ENCODE measurements around the gene RAMP2. TPM values are rescaled to one million over a fixed set of nuclear protein-coding genes. Genes with fewer than 3 reads are reported as not detected.

The RAMP2 gene, protein sequence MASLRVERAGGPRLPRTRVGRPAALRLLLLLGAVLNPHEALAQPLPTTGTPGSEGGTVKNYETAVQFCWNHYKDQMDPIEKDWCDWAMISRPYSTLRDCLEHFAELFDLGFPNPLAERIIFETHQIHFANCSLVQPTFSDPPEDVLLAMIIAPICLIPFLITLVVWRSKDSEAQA
- 4.4 and 30.8 TPM in 2 replicates for total RNA-seq

DNA sequence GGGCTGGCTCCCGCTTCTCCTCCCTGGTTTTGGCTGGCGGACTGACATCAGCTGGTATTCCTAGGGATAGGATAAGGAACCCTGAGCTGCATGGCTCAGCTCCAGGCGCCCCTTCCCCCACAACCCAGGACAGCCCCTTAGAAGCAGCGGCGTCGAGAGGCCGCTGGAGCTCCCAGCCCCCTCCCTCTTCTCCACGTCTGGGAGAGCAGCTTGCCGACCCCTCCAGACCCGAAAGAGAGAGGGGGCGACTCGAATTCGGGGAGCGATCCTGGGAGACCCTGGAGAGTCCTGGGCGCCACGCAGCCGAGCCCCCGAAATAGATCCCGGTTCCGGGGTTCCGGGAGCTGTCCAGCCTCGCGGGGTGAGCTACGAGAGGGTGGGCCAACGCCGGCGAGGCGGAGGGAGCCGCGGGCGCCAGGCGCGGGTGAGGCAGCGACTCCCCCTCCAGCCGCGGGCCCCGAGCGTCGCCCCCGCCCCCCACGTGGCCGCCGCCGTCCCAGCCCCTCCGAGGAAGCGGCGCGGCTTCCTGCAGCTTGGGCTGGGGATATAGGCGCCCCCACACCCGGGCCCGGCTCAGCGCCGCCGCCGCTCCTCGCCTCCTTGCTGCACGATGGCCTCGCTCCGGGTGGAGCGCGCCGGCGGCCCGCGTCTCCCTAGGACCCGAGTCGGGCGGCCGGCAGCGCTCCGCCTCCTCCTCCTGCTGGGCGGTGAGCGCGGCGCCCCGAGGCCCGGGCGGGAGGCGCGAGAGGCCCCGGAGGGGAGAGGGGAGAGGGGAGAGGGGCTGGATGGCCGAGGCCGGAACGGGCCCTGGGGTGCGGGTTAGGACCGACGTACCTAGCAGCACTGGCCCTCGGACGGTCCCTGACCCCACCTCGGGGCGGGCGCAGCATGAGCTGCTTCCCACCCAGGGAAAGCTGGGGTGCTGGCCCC is at the start of gene RAMP2:
Gene RAMP2, plus strand, starts transcription at position 576 of the 930 bp plus-strand sequence. Its CDS starts 35 bp downstream, at position 611.

DNA sequence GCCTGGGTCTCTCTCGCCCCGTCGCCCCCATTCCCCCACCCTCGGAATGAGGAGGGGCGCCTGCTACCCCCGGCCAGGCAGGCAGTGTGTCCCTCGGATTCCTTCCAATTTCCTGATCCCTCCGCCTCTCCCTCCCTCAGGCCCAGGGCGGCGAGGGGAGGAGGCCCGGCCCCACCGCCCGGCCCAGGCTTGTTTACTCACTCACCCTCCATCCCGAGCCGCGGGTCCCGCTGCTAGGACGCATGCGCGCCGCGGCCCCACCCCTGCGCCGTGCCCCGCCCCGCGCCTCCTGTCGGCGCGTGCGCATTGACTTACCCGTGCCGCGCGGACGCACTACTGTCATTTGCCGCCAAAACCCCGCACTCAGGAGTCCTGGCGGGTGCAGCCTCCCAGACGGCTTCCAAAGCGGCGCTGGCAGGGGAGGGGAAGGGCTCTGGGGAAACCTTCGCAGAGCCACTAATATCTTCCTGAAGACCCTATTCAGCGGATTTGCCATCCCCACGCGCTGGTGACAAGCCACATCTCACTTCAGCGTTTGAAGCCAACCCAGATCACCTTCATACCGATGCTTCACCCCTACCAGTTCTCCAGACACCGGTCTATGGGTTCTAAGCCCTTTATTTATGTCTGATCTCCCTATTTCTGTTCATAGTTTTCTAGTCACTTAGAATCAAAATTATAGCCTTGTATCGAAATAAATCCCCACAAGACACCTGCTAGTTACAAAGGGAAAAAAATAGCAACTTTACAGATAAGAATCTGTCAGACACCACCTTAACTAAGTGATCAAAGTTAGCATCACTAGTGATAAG is 16.0 kb upstream of the RAMP2 start, which contains the start of gene EZH1:
Gene EZH1, minus strand, starts transcription at position 235 of the 812 bp plus-strand sequence. CDS start 16,099 bp downstream, outside the sequence.

DNA sequence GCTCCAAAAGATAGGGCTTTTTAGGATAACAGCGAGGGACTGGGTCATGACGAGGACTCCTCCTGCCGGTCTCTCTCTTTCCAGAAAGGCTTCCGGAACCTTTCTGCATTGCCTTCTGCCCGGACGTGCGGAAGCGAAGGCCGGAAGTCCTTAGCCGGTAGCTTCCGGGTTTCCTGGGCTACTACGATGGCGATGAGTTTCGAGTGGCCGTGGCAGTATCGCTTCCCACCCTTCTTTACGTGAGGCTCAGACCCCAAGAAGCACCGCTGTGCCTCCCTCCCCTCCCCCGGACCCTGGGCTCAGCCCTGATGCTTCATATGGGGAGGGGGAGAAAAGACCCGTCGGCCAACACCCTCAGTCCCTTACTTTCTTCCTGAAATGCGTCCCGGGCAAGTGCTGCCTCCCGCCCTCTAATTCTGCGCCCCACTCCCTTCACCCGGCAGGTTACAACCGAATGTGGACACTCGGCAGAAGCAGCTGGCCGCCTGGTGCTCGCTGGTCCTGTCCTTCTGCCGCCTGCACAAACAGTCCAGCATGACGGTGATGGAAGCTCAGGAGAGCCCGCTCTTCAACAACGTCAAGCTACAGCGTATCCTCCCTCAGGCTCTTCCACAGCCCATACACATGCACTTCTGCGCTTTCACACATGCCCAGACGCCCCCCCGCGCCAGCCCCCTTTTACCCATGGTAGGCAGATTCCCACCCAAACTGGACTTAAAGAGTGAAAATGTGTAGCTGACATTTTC is 12.4 kb downstream of the RAMP2 start, which contains the start of gene VPS25:
Gene VPS25, plus strand, starts transcription at position 160 of the 746 bp plus-strand sequence. Its CDS starts 27 bp downstream, at position 187.

DNA sequence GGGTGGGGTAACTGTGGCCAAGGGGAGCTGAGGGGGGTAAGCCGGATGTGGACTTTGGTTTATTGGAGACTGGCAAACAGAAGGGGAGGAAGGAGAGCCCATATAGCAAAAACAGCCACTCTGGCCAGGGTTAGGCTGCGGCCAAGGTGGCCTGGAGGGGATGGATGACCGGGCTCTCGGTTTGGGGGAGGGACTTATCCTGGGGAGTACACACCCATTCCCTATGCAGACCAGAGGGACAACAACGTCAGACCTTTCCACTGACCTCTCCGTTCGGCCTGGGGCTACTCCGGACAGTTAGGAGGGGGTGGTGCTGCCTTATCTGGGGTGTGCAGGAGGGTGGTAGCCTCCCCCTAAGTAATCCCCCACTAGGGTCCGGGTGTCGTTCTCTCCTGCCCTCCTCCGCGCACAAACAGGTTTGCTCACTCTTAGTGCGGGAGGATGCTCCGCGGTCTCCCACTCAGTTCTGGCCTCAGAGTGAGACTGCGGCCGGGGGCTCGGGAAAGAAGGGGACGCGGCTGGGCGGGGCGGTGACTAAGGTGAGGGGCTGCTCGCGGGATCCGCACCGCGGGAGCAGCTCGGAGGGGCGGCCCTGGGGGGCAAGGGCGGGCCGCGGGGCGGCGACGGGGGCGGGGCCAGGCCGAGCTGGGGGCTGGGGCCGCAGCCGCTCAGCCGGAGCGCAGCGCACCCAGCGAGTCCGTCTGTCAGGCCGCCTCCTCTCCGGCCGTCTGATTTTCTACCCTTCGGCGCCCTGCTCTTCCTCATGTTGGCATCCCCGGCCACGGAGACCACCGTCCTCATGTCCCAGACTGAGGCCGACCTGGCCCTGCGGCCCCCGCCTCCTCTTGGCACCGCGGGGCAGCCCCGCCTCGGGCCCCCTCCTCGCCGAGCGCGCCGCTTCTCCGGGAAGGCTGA is 19.2 kb downstream of the RAMP2 start, which contains the start of gene WNK4:
Gene WNK4, plus strand, starts transcription at position 675 of the 915 bp plus-strand sequence. Its CDS starts 89 bp downstream, at position 764.

DNA sequence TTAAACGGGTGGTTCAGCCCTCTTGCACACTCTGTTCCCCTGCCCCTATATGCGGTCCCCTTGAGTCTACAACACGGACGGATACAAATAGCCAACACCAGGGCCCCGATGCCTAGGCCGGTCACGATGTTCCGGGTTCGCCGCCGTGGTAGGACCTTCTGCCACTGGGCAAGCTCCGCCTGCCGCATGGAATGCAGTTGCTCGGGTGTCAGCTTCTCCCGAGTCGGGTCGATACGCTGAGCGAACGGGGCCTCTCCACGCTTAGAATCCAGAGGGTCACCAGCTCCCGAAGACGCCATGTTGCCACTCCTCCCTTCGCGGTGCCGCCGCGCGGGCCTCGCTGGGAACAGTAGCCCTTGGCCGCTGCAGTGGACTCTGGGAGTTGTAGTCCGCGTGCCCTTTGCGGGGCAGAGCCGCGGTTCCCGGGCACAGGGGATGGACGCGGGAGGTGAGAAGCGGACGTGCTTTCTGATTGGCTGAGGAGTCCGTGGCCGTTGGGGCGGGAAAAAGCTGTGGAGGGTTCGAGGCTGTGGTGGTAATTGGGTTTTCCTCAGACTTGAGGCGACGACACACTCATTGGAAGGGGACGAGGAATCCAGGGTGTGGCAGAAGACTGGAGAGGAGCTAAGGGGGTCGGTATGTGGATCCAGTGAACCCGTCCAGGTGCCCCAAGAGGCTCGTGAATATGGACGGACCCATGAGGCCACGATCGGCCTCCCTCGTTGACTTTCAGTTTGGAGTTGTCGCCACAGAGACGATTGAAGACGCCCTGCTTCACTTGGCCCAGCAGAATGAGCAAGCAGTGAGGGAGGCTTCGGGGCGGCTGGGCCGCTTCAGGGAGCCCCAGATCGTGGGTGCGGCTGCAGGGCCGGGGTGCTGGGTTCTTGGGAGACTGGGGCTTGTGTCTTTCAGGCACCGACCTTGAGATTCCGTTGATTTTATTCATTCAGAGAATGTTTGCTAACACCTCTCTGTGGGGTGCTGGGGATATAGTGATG is 37.7 kb downstream of the RAMP2 start, which contains the start of the genes CNTD1 and COA3:
Gene CNTD1, plus strand, starts transcription at position 479 of the 998 bp plus-strand sequence. Its CDS starts 207 bp downstream, at position 686.
Gene COA3, minus strand, starts transcription at position 322 of the 998 bp plus-strand sequence. Its CDS starts 23 bp downstream, at position 299.

Other genes with a start within 250 kb of the RAMP2 start
- gene NAGLU, start 225.0 kb upstream of the RAMP2 start, total RNA-seq: 21.4 and 26.7 TPM in 2 replicates
- 0.49 and 1.1 TPM in 2 replicates for gene HSD17B1, start 208.3 kb upstream of the RAMP2 start, total RNA-seq
- gene COASY, start 199.1 kb upstream of the RAMP2 start, total RNA-seq: 13.1 and 23.2 TPM in 2 replicates
- gene MLX, start 194.1 kb upstream of the RAMP2 start, total RNA-seq: 27.0 and 33.6 TPM in 2 replicates
- 3.6 and 5.6 TPM in 2 replicates for gene PSMC3IP, start 183.5 kb upstream of the RAMP2 start, total RNA-seq
- gene RETREG3, start 151.9 kb upstream of the RAMP2 start, total RNA-seq: 40.3 and 50.0 TPM in 2 replicates
- gene TUBG1, start 151.5 kb upstream of the RAMP2 start, total RNA-seq: 18.9 and 62.2 TPM in 2 replicates
- 1.9 and 7.4 TPM in 2 replicates for gene TUBG2, start 101.9 kb upstream of the RAMP2 start, total RNA-seq
- 5.8 and 10.2 TPM in 2 replicates for gene PLEKHH3, start 84.2 kb upstream of the RAMP2 start, total RNA-seq
- 2.1 and 2.2 TPM in 2 replicates for gene CCR10, start 79.4 kb upstream of the RAMP2 start, total RNA-seq
- gene CNTNAP1, start 78.7 kb upstream of the RAMP2 start, total RNA-seq: 16.7 and 53.1 TPM in 2 replicates
- gene EZH1, start 16.2 kb upstream of the RAMP2 start, total RNA-seq: 9.6 and 18.8 TPM in 2 replicates
- 35.5 and 41.0 TPM in 2 replicates for gene VPS25, start 12.2 kb downstream of the RAMP2 start, total RNA-seq
- 1.3 and 13.0 TPM in 2 replicates for gene WNK4, start 19.4 kb downstream of the RAMP2 start, total RNA-seq
- gene COA3, start 37.5 kb downstream of the RAMP2 start, total RNA-seq: 55.1 and 59.4 TPM in 2 replicates
- not detected in 2 replicates for gene CNTD1, start 37.6 kb downstream of the RAMP2 start, total RNA-seq
- gene BECN1, start 63.1 kb downstream of the RAMP2 start, total RNA-seq: 116 and 169 TPM in 2 replicates
- 55.7 and 87.4 TPM in 2 replicates for gene PSME3, start 72.2 kb downstream of the RAMP2 start, total RNA-seq
- 0.49 and 0.69 TPM in 2 replicates for gene AOC2, start 83.4 kb downstream of the RAMP2 start, total RNA-seq
- gene AOC3, start 90.0 kb downstream of the RAMP2 start, total RNA-seq: 0.31 and 0.32 TPM in 2 replicates
- gene G6PC1, start 139.6 kb downstream of the RAMP2 start, total RNA-seq: not detected in 2 replicates
- 14.4 and 18.0 TPM in 2 replicates for gene AARSD1, start 203.2 kb downstream of the RAMP2 start, total RNA-seq
- 0.06 and 0.16 TPM in 2 replicates for gene PTGES3L, start 218.9 kb downstream of the RAMP2 start, total RNA-seq
- 7.3 and 13.3 TPM in 2 replicates for gene RUNDC1, start 219.3 kb downstream of the RAMP2 start, total RNA-seq
- gene RPL27, start 237.2 kb downstream of the RAMP2 start, total RNA-seq: 736 and 777 TPM in 2 replicates
- 10.4 and 21.9 TPM in 2 replicates for gene IFI35, start 245.6 kb downstream of the RAMP2 start, total RNA-seq